Subcutaneous adipose tissue (tissue), 4 donors: Measurements from ENCODE around the gene PIAS1. TPM values are rescaled to one million over a fixed set of nuclear protein-coding genes. Genes with fewer than 3 reads are reported as not detected.

ENCODE experiments used
- CTCF ChIP-seq: fragments of 450-650 bp; IDR thresholded peaks from one replicate; pipeline ENCODE4 v1.5.1; 2016; ENCODE audit warnings: low read depth, mild to moderate bottlenecking, control low read depth, antibody characterized with exemption, moderate library complexity
- total RNA-seq, 4 donors: library from RNA; depleted of rRNA; stranded (reverse); fragments of >200 nt; gene quantifications; one replicate each; pipeline ENCODE4 v1.1.0, GENCODE V29; 2016

The PIAS1 gene
- total RNA-seq, 4 donors from 2014 or later, result 34.3 to 68.8 (median 45.4) TPM

- no peak for TF ChIP-seq CTCF
Observed at GRCh38 chr15:68018797-68019444, 35.2 kb upstream of the PIAS1 start.

DNA sequence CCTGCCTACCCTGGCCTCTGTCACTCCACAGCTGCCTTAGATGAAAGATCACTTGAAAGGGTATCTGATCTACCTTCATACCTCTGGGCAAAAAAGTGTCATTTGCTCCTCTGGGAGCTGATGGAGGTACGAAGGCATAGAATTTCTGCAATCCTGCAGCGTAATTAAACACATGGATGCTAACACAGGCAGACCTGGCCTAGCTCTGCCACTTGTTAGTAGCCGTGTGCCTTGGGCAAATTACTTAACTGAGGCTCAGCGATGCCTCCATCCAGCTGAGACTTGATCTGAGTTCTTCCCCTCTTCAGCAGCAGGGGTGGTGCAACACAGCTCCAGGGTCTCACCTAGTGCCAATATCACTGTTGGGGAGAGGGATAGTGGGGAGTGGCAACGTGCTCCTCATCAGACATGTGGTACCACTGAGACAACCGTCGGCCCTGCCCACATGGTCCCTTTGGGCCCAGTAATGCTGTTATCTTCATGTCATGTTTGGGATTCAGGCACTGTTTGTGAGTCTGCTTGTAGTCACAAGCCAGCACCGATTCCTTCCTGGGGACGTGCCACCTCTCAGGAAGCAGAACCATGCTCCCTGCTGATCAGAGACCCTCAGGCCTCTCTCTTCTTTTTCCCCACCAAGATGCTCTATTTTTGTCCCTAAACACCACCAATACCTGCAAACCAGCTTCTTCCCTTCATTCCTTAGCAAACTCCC is 34.1 kb upstream of the PIAS1 start:
- TF ChIP-seq CTCF, result no peak

DNA sequence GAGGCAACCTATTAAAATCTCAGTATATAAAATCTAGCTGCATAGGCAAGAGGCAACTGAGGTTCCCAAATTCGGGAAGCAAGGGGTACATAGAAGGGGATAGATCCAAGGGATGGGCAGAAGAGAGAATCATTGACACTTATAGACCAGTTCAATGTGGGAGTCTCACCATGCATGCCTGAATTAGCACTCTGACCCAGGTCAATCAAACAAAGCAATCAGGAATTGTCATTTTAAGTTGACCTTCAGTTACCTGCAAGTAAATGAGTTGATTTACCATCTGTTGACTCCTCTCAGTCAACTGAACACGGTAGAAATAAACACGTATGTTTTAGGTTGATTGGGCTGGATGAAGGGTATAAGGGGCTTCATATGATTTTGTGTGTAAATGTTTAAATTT is 33.4 kb upstream of the PIAS1 start:
- no peak for TF ChIP-seq CTCF

GRCh38 chr15:68022061-68022460 is 32.1 kb upstream of the PIAS1 start:
- no peak for TF ChIP-seq CTCF

GRCh38 chr15:68023307-68024101 is 30.6 kb upstream of the PIAS1 start:
- no peak for TF ChIP-seq CTCF

DNA sequence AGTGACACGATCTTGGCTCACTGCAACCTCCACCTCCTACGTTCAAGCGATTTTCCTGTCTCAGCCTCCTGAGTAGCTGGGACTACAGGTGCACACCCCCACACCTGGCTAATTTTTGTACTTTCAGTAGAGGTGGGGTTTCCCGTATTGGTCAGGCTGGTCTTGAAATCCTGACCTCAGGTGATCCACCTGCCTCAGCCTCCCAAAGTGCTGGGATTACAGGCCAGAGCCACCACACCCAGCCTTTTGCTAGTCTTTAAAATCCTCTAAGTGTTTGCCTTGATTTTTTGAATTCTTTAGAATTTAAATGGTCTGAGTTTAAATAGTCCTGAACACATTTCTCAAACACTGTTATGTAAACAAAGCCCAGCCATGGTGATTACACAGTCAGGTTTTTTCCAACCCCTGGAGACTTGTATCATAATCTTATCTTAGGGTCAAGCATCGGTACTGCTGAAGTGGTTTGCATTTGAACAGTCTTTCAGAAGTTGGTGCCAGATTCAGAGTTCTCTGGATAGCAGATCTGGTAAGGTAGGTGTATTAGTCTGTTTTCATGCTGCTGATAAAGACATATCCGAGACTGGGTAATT is 28.2 kb upstream of the PIAS1 start:
- TF ChIP-seq CTCF, result no peak

- no peak for TF ChIP-seq CTCF
Observed at GRCh38 chr15:68027388-68027787, 26.7 kb upstream of the PIAS1 start.
